Stimulated activated CD4-positive, alpha-beta T cell treated with anti-CD3 and anti-CD28 coated beads, Interleukin-12 subunit alpha, Interleukin-12 subunit beta, amount 100 ng/mL, for 4 hours (primary cell): ENCODE data around the gene MRPL41.
A peak's percentile ranks its signal among the peaks of the same experiment; 100 is the strongest.
"Not testable (repeated sequence)": the region's sequence is repeated elsewhere in the genome, so short reads cannot be mapped to it uniquely, and the experiment has no call there.

Experiments
- DNase-seq: peaks from one replicate; pipeline ENCODE4 v3.0.0-alpha.2; 2020

The MRPL41 gene

GRCh38 chr9:137551264-137552021 lies at the start of gene MRPL41:
TSS of gene MRPL41 (plus strand) at chr9:137551879. CDS start at chr9:137552082, 203 bp downstream.
- DNase-seq, result peak; percentile 90

- DNase-seq, result no peak
Observed at GRCh38 chr9:137502008-137502911, 49.4 kb upstream of the MRPL41 start.

GRCh38 chr9:137504432-137504777 lies 47.3 kb upstream of the MRPL41 start:
- DNase-seq, result no peak

GRCh38 chr9:137505421-137506140 lies 46.1 kb upstream of the MRPL41 start:
- DNase-seq, result no peak

- no peak for DNase-seq
Observed at GRCh38 chr9:137506274-137506673, 45.4 kb upstream of the MRPL41 start.

GRCh38 chr9:137506702-137507171 lies 44.9 kb upstream of the MRPL41 start:
- no peak for DNase-seq

- no peak for DNase-seq
Observed at GRCh38 chr9:137509198-137509597, 42.5 kb upstream of the MRPL41 start.

- DNase-seq, result not testable (repeated sequence)
Observed at GRCh38 chr9:137511126-137511525, 40.6 kb upstream of the MRPL41 start.

GRCh38 chr9:137511758-137512463 lies 39.8 kb upstream of the MRPL41 start:
- no peak for DNase-seq

GRCh38 chr9:137513136-137513535 lies 38.5 kb upstream of the MRPL41 start:
- DNase-seq, result not testable (repeated sequence)

GRCh38 chr9:137513801-137514570 lies 37.7 kb upstream of the MRPL41 start:
- DNase-seq, result not testable (repeated sequence)

- no peak for DNase-seq
Observed at GRCh38 chr9:137514691-137515337, 36.9 kb upstream of the MRPL41 start.

- DNase-seq, result no peak
Observed at GRCh38 chr9:137515338-137515724, 36.3 kb upstream of the MRPL41 start.

- no peak for DNase-seq
Observed at GRCh38 chr9:137516144-137516917, 35.3 kb upstream of the MRPL41 start.

GRCh38 chr9:137518661-137519459 lies 32.8 kb upstream of the MRPL41 start:
- DNase-seq, result not testable (repeated sequence)

GRCh38 chr9:137519553-137519952 lies 32.1 kb upstream of the MRPL41 start:
- no peak for DNase-seq

- DNase-seq, result no peak
Observed at GRCh38 chr9:137520614-137521404, 30.9 kb upstream of the MRPL41 start.

GRCh38 chr9:137521405-137521985 lies 30.2 kb upstream of the MRPL41 start:
- no peak for DNase-seq
